GM19043 (cell line): Measurements from ENCODE around the gene RCAN2.

Experiments used
- ATAC-seq: cut with Tn5 transposase; IDR thresholded peaks from one replicate; pipeline ENCODE4 v1.9.1; 2021; ENCODE audit warnings: low read depth; ENCODE audit not compliant: unreplicated experiment

The RCAN2 gene

DNA sequence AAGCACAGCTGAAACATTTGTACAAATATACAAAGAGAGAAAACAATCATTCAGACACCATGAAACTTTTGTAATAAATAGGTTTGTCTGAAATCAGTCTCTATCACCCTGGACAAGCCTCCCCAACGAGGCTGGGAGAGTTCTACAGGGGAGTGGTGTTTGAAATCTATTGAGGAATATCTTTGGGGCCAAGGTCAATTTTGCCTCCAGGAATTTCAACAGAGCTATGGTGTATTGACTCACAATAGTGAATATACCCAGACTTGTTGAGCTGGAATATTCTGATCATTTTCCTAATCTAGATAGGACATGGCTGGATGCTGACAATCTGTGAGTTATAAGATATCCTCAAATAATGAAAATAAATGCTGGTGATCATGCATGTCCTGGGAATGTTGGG lies 269.0 kb downstream of the RCAN2 start:
- no peak for ATAC-seq

DNA sequence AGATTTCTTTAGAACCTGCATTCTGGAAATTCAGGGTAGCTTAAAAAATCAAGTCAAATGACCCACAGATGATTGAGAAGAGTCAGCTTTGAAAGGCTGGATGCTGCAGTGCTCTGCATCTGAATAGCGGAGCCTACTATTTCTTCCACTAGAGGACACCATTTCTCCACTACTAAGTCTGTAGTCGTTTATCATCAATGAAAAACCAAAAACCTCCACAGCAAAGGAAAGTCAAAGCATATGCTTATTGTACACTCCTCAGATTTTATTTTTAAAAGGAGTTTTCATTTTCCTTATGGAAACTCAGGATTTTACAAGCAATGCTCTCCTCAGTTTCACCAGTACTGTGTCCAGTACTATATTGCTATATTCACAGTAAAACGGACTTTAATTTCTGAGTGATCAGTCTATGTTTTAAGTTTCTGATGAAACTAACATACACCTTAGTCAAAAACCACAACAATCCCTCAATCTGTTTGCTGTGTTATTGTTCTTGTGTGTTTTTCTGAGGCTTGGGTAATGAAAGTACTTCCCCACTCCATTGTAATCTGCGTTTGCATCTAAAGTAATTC lies 269.9 kb downstream of the RCAN2 start:
- peak; percentile 47 for ATAC-seq

DNA sequence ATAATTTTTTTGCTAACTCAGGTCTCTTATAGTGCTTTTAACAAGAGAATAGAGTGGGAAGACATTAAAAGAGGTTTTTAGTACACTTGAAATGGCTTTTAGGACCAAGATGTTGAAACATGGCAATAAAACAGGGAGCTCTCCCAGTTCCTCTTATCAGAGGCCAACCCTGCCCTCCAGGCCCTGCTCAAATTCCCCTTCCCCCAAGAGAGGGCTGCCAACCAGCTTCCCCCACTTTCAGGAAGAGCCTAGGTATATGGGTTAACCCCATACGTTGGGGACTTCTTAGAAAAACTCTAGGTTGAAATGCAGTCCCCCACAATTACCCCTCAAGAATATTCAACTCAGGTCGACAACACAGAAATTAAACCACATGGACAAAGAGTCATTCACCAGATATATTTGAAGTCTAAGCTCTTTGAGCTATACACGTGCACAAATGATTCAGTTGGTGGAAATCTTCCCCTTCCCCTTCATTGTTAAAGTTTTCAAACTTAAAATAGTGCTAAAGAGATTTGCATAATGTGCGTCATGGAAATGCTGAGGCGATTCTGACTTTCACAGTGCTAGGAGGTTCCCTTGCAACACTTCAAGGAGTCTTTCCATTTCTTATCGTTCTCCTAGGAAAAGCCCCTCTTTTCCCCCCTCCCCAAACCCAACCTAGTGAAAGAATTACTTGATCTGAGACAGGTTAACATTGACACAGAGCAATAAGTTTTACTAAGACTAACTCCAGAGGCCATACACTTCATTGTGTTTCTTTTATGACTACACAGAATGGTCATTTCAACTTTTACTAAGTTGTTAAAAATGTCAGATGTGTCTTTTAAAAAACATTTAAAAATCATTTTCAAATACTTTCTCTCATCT lies 270.7 kb downstream of the RCAN2 start:
- peak; percentile 57 for ATAC-seq

DNA sequence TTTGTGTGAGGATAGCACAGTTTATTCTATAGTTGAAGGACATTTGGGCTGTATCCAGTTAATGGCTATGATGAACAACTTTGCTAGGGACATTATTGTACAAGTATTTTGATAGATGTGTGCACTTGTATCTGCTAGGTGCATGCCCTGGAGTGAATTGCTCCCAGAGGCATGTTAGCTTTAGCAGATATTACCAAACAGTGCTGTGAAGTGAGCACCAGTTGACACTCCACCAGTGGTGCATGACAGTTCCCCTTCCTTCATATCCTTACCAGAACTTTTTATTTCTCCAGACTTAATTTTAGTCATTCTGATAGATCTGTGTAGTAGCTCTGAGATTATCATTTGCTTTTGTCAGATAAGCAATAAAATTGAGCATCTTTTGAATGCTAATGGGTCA lies 271.6 kb downstream of the RCAN2 start:
- ATAC-seq: no peak

DNA sequence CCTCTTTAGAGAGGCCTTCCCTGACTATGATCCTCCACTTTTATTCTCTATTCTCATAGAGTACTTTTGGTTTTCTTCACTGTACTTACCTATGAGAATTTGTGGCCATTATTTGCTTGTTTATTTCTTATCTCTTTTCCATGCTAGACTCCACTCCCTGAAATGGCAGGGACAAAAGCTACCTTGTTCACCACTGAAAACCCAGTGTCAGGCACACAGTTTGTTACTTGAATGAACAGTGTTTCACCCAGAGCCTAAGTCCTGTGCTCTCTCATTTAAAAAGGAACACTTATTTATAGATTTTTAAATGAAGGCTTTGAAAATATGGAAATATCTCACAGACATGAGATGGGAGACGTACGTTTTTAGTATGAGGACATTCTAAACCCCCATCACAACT lies 272.8 kb downstream of the RCAN2 start:
- ATAC-seq: no peak

DNA sequence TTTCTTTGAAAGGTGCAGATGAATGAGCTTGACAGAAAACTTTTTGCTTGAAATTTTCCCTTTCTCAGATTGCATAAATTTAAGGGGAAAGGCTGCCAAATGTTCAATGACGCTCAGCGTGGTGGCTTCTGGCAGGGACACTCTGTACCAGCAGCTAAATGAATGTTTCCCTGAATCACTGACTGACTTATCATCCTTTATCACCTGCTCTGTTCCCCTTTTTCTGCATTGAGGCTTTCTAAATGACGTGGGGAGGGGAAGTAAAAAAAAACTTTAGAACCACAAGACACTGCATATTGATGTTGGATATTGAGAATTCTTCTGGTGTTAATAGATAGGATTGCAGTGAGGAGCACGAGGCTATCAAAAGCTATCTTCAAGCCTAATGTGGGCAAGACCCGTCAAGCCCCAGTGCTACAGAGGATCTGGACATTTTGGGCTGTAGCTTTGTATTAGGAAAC lies 273.5 kb downstream of the RCAN2 start:
- peak; percentile 58 for ATAC-seq

DNA sequence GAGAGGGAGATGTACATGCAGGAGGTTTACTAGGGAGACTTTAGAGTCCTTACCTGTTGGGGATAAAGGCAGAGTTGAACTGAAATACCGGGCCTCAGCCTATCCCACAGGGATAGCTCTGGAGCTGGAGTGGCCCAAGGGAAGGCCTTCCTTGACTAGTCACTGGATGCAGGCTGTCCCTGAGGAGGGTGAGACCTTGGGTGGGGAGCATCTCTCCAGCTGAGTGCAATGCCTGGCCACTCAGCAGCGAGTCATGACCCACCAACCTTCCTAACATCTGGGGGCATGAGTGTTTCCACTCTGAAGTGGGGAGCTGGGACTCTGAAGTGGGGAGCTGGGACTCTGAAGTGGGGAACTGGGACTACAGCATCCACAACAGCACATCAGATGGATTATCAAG lies 274.4 kb downstream of the RCAN2 start:
- no peak for ATAC-seq

DNA sequence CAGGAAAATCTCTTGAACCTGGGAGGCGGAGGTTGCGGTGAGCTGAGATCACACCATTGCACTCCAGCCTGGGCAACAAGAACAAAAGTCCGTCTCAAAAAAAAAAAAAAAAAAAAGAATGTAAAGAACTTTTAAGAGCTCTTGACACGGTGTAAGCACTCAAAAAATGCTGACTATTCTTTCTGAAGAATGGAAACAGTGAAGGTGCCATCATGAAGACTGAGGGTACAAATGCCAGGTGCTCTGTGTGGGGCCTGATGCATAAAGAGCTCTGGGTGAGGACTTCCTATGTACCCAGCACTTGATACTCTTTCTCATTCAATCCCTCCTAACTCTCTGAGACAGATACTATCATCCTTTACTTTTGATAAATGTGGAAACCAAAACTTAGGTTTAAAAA lies 275.5 kb downstream of the RCAN2 start:
- no peak for ATAC-seq

DNA sequence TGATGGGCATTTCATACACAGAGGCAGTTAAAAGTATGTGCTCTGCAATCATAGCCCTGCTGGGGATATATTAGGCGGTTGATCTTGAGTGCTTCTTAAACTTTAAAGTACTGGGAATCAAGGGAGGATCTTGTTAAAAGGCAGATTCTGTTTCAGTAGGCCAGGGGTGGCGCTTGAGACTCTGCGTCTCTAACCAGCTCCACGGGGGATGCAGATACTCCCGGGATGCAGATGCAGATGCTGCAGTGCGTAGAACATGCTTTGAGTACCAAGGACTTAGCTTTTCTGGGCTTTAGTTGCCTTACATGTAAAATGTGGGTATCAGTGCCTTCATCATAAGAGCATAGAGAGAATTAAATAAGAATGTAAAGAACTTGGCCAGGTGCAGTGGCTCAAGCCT lies 276.0 kb downstream of the RCAN2 start:
- no peak for ATAC-seq

DNA sequence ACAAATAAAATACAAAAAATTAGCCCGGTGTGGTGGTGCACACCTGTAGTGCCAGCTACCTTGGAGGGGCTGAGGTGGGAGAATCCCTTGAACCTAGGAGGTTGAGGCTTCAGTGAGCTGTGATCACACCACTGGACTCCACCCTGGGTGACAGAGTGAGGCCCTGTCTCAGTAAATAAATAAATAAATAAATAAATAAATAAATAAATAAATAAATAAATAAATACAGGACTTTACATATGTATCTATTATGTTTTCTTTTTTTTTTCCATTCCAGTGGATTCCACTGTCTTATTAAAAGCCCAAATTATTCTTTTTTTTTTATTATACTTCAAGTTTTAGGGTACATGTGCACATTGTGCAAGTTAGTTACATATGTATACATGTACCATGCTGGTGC lies 279.3 kb downstream of the RCAN2 start:
- ATAC-seq: no peak

DNA sequence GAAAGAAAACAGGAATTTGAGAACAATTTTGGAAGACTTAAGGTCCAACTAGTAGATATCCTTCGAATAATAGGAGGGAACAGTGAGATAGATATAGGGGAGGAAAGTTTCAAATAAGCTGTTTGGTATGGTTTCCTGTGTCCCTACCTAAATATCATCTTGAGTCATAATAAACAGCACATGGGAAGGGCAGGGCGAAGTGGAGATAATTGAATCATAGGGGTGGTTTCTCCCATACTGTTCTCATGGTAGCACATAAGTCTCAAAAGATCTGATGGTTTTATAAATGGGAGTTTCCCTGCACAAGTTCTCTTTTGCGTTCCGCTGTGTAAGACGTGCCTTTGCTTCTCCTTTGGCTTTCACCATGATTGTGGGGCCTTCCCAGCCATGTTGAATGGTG lies 281.0 kb downstream of the RCAN2 start:
- no peak for ATAC-seq

DNA sequence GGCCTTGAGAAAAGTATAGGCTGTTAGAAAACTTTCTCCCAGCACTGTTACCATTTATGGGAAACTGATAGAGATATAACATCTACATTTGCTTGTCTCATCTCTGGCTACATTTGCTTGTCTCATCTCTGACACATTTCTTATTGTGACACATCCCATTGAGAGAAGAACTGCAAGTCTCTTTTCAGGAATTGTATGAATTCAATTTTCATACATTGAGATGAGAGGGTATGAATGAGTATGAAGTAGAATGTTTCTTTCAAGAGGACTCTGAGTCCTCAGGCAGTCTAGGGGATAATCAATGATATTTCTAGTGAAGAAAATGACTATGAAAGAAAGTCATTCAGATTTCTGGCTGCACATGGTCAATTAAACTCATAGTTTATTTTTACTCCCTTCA lies 282.9 kb downstream of the RCAN2 start:
- no peak for ATAC-seq

DNA sequence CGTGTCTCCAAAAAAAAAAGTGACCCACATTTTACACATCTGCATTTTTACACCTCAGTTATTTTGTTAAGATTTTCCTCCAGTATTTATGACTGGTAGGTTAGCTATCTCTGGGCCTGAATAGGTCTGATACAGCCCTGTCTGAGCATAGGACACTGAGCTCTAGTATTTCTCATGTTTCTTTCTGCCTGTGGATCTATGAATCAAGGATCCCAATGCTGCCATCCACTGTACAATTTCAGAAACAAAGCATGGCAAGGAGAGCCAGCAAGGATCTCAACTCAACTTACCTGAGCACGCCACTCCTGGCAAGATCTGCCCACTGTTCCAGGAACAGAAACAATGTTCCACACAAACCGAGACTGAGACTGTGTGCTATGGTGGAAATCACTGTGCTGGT lies 284.1 kb downstream of the RCAN2 start:
- ATAC-seq: no peak

DNA sequence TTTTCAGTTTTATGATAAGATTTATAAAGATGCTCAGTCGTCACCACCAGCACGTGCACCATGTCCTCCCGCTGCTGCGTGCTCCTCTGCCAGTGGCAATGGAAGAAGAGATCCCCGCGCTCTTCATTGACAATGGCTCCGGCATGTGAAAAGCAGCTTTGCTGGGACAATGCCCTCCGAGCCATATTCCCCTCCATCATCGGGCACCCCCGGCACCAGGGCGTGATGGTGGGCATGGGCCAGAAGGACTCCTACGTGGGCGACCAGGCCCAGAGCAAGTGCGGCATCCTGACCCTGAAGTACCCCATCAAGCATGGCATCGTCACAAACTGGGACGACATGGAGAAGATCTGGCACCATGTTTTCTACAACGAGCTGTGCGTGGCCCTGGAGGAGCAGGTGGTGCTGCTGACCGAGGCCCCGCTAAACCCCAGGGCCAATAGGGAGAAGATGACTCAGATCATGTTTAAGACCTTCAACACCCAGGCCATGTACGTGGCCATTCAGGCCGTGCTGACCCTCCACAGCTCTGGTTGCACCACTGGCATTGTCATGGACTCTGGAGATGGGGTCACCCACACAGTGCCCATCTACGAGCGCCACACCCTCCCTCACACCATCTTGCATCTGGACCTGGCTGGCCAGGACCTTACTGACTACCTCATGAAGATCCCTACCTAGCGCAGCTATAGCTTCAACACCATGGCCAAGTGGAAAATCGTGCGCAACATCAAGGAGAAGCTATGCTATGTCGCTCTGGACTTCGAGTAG lies 286.2 kb downstream of the RCAN2 start:
- ATAC-seq: no peak

DNA sequence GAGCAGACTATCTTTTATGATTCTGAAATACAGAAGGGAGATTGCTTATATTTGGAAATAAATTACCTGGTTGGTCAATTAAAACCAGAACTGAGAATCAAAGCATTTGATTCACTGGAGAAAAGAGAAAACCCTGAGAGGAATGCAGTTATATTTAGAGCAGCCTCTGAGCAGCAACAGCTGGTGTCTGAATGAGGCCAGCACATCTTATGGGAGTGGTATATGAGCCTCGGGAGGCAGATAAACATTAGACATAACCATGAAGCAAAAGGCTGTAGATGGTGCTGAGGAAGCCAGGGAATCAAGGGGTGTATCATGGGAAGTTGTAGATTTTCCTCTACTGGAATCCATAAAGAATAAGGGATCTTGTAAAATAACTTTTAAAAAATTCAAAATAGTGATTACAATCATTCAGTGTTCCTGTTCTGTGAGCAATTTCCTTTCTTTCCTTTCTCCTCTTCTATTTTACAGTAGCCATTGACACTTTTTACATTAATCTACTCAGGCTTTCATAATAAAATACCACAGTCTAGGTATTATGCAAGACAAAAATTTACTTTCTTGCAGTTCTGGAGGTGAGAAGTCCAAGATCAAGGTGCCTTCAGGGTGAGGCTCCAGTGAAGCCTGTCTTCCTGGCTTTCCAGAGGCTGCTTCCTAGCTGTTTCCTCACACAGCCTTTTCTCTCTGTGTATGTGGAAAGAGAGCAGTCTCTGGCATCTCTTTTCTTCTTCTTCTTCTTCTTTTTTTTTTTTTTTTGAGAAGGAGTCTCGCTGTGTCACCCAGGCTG lies 287.7 kb downstream of the RCAN2 start:
- no peak for ATAC-seq

DNA sequence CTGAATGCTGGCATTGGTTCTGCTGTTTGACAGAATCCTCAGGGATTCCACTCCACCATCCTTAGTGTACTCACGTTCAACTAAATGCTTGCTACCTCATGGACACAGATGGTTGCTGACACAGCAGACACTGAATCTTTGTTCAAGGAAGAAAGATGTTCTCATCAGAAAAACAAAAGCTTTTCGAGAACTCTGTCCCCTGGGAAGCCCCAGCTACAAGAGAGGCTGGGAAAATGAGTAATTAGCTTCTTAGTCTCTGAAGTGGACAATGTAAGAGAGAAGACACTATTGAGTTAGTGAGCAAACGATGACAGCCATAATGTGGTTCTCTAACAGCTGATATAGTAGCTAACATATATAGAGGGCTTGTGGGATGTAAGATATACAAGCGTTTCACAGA lies 289.5 kb downstream of the RCAN2 start:
- ATAC-seq: no peak

DNA sequence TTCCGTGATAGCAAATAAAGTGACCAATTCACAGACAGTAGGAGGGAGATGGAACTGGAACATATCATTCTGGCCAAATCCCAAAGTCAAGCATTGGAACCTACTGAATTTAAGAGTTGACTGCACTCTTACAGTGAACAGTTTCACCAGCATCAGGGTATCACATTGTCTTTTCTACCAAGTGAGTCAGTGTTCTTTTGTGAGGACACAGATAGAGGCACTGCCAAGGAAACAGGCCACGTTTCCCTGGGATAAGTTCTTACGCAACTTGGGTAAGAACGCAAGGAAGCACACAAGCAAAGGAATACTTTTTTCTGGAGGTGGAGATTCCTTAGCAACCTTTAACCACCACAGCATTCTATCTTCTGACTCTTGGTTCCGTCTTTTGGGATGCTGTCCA lies 291.9 kb downstream of the RCAN2 start:
- ATAC-seq: no peak

DNA sequence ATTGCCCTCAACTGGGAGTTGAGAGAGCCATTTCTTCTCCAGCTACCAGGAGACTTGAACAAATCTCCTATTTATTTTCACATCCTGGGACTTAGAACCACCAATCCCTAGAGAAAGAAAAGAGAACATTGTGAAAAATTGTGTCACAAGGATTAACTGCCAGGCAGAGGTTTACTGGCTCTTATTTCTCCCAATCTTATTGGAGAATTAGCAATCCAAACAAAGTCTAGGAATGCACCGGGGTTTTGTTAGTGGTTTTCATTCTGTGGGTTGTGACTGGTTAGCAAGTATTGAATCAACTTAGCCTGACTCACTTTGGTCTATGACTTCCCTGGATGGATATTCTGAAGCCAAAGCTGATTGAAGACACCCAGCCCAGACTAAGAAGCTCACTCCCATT lies 299.3 kb downstream of the RCAN2 start:
- ATAC-seq: no peak

DNA sequence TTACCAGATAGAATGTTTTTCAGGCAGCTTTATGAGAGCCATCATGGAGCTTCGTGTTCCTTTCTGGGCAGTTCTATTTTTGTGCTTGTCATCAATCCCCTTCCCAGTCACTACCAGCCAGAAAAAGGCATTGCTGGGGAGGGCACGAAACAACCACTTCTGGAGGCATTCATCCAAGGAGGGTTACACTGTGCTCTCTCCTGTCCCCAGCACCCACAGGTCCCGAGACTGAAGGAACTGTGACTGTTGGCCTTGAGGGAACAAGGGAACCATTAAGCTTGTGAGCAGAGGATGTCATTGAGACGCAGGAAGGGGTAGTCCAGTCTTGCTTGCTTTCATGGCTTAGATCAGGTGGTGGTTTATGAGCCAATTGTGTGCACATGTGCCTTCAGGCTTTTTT lies 300.4 kb downstream of the RCAN2 start:
- no peak for ATAC-seq

DNA sequence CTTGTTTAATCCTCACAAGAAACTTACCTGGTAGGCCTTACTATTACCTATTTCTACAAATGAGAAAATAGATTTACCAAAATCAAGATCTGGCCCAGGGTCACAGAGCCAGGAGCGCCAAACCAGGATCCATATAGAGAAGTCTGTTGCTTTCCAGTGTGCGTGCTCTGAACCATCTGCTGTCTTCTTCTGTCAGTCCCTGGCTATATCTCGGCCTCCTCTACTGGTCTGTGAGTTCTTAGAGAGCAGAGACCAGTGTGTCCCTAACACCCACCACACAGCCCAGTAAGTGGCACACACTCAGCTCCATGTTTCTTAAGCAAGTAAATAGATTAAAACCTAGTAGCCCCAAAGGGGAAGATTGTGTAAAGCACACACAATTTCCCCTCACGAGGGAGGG lies 301.5 kb downstream of the RCAN2 start:
- ATAC-seq: no peak

DNA sequence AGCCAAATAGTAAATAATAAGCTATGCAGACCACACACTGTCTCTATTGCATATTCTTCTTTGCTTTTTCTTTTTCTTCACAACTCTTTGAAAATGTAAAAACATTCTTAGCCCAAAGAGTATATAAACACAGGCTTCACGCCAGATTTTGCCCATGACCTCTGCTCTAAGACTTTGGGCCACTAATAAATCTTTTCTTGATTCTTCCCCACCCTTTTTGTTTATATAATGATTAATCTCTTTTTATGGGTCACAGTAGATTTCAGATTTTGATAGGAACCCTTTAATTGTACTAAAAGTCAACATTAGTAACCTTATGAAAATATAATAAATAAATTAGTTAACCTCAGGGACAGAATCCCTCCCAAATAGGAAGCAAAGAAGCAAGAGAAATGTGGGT lies 304.7 kb downstream of the RCAN2 start:
- ATAC-seq: no peak
